ENCODE data around the gene NMRAL1. TPM values are rescaled to one million over a fixed set of nuclear protein-coding genes. Genes with fewer than 3 reads are reported as not detected.

NMRAL1 gene
- total and polyA plus RNA-seq, 12 donors, result 9.5 to 46.5 (median 30.0) TPM

DNA sequence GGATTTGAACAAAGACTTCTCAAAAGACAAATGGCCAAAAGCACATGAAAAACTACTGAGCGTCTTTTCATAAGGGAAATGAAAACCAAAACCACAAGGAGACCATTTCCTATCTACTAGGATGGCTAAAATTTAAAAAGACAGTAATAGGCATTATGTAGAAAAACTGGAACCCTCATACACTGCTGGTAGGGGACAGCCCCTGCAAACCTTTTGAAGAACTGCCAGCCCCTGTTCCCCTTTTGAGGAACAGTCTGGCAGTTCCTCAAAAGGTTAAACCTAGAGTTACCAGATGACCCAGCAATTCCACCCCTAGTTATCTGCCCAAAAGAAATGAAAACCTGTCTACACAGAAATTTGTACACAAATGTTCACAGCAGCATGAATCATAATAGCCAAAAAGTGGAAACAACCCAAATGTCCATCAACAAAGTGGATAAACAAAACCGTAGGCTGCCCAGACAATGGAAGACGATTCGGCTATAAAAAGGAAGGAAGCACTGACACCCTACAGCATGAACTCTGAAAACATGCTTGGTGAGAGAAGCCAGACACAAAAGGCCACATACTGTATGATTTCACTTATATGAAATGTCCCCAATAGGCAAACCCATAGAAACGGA, 41.3 kb upstream of the NMRAL1 start:
- no peaks in the 10 kb centered on the region for H3K9me3 ChIP-seq
- DNase-seq, result no peak
- peak in 2 of 8 donors; percentile 4 to 31 for ATAC-seq
- intact Hi-C loops (cut with DNase I), result loop anchor here in 4 of 10 donors (2.0 to 10.0 kb wide), 5 partner anchors 33 to 439 kb away; partner anchors contain the start of gene SEC14L5 (in 2 of the 4)
- peak overlapping the region in 9 of 10 donors; percentile 4 to 87 (median 68) for H3K27ac ChIP-seq
- TF ChIP-seq, protein P1, sequence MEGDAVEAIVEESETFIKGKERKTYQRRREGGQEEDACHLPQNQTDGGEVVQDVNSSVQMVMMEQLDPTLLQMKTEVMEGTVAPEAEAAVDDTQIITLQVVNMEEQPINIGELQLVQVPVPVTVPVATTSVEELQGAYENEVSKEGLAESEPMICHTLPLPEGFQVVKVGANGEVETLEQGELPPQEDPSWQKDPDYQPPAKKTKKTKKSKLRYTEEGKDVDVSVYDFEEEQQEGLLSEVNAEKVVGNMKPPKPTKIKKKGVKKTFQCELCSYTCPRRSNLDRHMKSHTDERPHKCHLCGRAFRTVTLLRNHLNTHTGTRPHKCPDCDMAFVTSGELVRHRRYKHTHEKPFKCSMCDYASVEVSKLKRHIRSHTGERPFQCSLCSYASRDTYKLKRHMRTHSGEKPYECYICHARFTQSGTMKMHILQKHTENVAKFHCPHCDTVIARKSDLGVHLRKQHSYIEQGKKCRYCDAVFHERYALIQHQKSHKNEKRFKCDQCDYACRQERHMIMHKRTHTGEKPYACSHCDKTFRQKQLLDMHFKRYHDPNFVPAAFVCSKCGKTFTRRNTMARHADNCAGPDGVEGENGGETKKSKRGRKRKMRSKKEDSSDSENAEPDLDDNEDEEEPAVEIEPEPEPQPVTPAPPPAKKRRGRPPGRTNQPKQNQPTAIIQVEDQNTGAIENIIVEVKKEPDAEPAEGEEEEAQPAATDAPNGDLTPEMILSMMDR (IDR thresholded peaks at IDR 0.05), result no peak
- H3K36me3 ChIP-seq, result peaks cover 0 to 35% (median 0%) of the 10 kb centered on the region in 9 donors
- no peaks in the 10 kb centered on the region for H3K27me3 ChIP-seq
- peak overlapping the region in 2 of 10 donors; percentile 2 to 19 for H3K4me3 ChIP-seq
- H3K4me1 ChIP-seq, result peaks cover 26 to 72% (median 61%) of the 10 kb centered on the region in 9 donors
- WGBS, 2 donors, result 31 to 47% methylated on average over 5 of the region's 5 CpGs

DNA sequence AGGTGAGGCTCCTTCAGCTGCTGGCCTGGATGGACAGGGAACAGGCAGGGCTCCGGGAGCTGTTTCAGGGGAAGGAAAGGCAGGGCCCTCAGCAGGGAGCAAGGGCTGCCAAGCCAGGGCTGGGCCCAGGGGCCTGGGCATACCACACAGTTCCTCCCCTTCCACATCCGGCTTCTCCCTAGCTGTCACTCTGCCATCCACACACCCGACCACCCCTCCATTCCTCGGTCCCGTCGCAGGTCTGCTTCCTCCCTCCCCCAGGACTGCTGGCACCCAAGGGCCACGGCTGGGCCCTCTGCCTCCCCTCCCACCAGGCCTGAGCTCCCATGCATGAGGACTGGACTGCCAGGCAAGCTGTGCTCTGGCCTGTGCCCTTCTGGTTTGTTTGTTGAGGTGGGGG, 40.2 kb upstream of the NMRAL1 start:
- WGBS, 2 donors, result 38 to 41% methylated on average over 7 of the region's 7 CpGs
- Histone ChIP-seq H3K4me3 (no peak overlapping the region), H3K36me3 (peaks cover 0 to 46% (median 5%) of the 10 kb centered on the region in 9 donors), H3K27me3 (no peaks in the 10 kb centered on the region), H3K4me1 (peaks cover 26 to 77% (median 63%) of the 10 kb centered on the region in 9 donors), H3K9me3 (no peaks in the 10 kb centered on the region), H3K27ac (peak overlapping the region; percentile 17 to 87 (median 64))
- DNase-seq (no peak), ATAC-seq (peak in 6 of 8 donors; percentile 9 to 39 (median 19))
- intact Hi-C loops (cut with DNase I), result loop anchor here in 5 of 10 donors (2.0 to 10.0 kb wide), 6 partner anchors 33 to 440 kb away; partner anchors contain the start of gene SEC14L5 (in 2 of the 5)
- TF ChIP-seq, protein P1 (IDR thresholded peaks at IDR 0.05), result no peak

DNA sequence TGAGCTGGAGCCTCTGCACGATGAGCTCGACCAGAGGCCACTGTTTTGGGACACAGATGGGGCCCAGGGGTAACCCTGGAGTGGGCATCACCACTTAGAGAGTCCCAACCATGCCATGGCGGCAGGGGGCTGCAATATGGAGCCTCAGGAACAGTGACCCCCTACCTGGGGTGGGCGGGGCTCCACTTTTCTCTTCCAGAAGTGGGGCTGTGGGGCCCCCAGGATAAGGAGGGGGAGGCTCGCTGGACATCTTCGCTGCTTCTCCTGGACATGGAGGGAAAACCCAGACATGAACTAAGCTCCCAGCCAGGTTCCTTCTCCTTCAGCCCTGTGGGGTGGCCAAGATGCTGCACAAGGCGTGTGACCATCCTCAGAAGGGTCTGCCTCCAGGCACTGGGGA, 39.5 kb upstream of the NMRAL1 start:
- H3K36me3 ChIP-seq, result peaks cover 0 to 54% (median 8%) of the 10 kb centered on the region in 9 donors
- H3K9me3 ChIP-seq, result no peaks in the 10 kb centered on the region
- peak overlapping the region in 9 of 10 donors; percentile 32 to 87 (median 68) for H3K27ac ChIP-seq
- H3K4me3 ChIP-seq, result no peak overlapping the region
- TF ChIP-seq, protein P1 (IDR thresholded peaks at IDR 0.05), result no peak
- WGBS, 2 donors, result 93 to 94% methylated on average over 7 of the region's 7 CpGs
- ATAC-seq (peak in 1 of 8 donors; percentile 2), DNase-seq (no peak)
- H3K4me1 ChIP-seq, result peaks cover 26 to 77% (median 63%) of the 10 kb centered on the region in 9 donors
- no peaks in the 10 kb centered on the region for H3K27me3 ChIP-seq
- intact Hi-C loops (cut with DNase I), result loop anchor here in 5 of 10 donors (2.0 to 10.0 kb wide), 5 partner anchors 33 to 441 kb away; partner anchors contain the start of gene SEC14L5 (in 2 of the 5)

DNA sequence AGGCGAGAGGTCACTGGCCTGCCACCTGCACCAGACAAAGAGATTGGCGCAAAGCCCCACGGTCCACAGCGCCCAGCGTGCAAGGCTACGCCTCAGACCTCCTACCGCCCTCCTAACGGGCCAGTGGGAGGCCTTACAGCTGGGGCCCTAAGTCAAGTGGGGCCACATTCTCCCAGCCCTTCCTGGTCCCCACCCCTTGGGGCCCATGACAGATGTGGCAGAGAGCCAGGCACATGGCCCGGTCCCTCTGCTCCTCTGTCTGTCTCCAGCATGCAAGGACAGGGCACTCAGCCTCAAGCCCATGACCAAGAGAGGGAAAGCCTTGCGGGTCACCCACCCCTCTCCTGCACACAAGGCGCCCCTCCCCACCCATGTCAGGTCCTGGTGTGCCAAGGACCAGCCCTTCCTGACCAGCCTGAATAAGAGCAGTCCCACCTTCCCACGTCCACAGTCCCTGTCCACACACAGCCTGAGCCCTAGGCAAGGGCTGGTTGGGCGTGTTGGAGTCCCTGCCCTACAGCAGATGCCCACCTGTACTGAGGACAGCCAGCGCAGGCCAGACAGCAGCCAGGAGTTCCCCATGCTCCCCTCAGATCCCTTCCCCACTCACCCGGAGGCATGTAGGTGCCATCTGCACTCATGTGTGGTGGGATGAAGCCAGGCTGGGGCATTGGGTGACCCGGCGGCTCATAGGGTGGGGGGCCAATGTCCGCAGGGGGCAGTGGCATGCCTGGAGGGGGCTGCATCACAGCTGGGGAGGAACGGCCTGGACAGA, 38.8 kb upstream of the NMRAL1 start:
- no peak for DNase-seq

More for the DNA sequence above, 38.8 kb upstream of the NMRAL1 start:
- Histone ChIP-seq H3K4me1 (peaks cover 26 to 77% (median 63%) of the 10 kb centered on the region in 9 donors), H3K9me3 (no peaks in the 10 kb centered on the region), H3K4me3 (no peak overlapping the region), H3K27ac (peak overlapping the region in 9 of 10 donors; percentile 32 to 87 (median 65)), H3K36me3 (peaks cover 4 to 60% (median 13%) of the 10 kb centered on the region in 9 donors), H3K27me3 (no peaks in the 10 kb centered on the region)
- ATAC-seq, result peak in 6 of 8 donors; percentile 22 to 38 (median 30)
- TF ChIP-seq, protein P1 (IDR thresholded peaks at IDR 0.05), result no peak
- intact Hi-C loops (cut with DNase I), result loop anchor here in 5 of 10 donors (5.0 to 10.0 kb wide), 4 partner anchors 34 to 442 kb away; partner anchors contain the start of gene SEC14L5 (in 2 of the 5)
- WGBS, 2 donors, result 64 to 78% methylated on average over 19 of the region's 19 CpGs

All from heart right ventricle (tissue), 16 donors.